Stimulated activated CD8-positive, alpha-beta memory T cell treated with anti-CD3 and anti-CD28 coated beads, Interleukin-7, amount 100 ng/mL, for 48 hours (primary cell): Measurements from ENCODE around the gene TNFRSF14.

Source experiments
- DNase-seq, 2 donors: peaks; one replicate each; pipeline ENCODE4 v3.0.0-alpha.2; 2020; ENCODE audit warnings: low read depth in 1 of 2; ENCODE audit errors: extremely low read depth in 1 of 2

TNFRSF14 gene

DNA sequence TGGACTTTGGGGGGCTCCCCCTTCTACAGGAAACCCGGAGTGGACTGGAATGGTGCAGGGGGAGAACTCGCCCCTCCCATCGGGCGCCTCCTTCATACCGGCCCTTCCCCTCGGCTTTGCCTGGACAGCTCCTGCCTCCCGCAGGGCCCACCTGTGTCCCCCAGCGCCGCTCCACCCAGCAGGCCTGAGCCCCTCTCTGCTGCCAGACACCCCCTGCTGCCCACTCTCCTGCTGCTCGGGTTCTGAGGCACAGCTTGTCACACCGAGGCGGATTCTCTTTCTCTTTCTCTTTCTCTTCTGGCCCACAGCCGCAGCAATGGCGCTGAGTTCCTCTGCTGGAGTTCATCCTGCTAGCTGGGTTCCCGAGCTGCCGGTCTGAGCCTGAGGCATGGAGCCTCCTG is at the start of gene TNFRSF14:
TNFRSF14 (plus strand) TSS at position 95 of the 401 bp plus-strand sequence; CDS start at position 389, 294 bp downstream.
- peak in 1 of 2 donors; percentile 57 for DNase-seq

GRCh38 chr1:2506901-2507565 is 49.1 kb upstream of the TNFRSF14 start:
- DNase-seq: no peak

DNA sequence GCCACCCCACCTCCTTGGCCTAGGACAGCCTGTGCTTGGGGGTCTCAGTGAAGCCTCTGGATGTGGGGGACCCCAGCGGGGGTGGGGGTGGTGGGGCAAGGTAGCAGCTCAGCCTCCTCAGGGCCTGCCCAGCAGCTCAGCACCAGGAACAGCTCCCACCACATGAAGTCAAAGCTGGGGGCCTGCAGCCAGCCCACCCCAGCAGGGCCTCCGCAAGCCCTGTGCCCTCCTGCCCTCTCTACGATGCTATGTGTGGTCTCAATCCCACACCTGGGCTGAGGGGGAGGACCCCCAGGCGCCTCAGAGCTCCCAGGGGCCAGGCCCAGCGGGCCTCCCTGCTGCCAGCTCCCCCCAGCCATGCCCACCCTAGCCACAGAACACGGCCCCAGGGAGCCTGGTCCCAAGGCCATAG is 48.4 kb upstream of the TNFRSF14 start:
- DNase-seq: no peak

DNA sequence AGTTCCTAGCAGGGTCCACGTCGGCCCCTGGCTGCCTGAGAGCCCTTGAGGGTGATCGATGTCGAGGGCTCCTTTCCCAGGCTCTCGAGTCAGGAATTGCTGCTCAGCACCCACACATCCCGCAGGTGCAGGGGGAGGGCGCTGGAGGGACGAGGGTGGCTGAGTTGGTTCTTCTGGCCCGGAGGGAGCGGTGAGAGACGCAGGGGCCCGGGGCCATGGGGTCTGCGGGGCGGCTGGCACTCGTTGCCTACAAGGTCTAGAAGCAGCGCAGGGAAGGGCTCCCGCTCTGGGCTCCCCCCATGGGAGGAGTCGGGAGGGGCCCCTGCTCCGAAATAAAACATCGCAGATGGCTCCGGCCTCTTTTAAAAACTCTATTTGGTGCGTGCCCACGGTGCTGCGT is 48.0 kb upstream of the TNFRSF14 start:
- DNase-seq: no peak

- no peak for DNase-seq
Observed at GRCh38 chr1:2508751-2509150, 47.4 kb upstream of the TNFRSF14 start.

DNA sequence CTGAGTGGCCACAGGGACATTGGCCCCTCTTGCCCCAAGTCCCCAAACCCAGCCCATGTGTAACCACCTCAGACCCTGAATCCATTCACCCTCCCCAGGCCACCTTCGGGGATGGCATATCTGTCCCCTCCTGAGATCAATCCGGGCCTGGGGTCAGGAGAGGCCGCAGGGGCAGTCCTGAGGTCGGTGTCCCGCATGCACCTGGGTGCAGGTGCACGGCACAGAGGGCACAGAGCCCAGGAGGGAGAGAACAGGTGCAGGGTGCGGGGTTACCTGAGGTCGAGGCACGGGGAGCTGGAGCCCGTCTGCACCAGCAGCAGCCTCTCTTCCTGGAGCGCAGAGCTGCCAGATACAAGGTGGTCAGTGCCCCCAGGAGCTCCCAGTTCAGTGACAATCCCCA is 46.6 kb upstream of the TNFRSF14 start:
- no peak for DNase-seq

DNA sequence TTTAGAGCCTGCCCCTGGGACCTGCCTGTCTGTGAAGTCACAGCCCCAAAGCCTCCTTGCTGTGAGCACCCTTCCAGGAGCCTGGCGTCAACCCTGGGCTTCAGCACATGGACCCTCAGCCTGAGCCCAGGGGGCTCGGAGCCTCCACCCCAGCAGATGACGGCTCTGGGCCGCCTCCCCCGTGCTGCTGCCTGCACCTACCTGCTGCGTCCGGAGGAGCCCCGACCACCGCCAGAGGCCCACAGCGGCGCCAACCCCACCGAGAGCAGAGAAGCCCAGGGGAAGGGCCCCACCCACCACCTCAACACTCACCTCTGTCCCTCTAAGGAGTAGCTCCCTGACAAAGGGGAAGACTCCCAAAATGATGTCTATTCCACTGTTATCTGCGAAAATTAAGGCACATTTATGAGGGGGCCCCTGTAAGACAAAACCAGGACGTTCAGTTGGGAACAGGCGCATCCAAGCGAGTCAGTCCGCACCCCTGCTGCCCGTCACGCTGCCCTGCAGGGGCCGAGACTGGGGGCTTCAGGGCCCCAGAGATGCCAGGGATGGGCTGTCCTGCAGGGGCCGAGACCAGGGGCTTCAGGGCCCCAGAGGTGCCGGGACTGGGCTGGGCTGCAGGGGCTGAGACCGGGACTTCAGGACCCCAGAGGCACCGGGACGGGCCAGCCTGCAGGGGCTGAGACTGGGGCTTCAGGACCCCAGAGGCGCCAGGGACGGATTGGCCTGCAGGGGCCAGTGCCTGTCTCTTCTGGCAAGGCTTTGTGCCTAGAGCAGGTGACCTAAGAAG is 45.6 kb upstream of the TNFRSF14 start:
- no peak for DNase-seq

GRCh38 chr1:2512862-2513421 is 43.2 kb upstream of the TNFRSF14 start:
- DNase-seq: no peak

- DNase-seq: no peak
Observed at GRCh38 chr1:2513939-2514652, 42.1 kb upstream of the TNFRSF14 start.

DNA sequence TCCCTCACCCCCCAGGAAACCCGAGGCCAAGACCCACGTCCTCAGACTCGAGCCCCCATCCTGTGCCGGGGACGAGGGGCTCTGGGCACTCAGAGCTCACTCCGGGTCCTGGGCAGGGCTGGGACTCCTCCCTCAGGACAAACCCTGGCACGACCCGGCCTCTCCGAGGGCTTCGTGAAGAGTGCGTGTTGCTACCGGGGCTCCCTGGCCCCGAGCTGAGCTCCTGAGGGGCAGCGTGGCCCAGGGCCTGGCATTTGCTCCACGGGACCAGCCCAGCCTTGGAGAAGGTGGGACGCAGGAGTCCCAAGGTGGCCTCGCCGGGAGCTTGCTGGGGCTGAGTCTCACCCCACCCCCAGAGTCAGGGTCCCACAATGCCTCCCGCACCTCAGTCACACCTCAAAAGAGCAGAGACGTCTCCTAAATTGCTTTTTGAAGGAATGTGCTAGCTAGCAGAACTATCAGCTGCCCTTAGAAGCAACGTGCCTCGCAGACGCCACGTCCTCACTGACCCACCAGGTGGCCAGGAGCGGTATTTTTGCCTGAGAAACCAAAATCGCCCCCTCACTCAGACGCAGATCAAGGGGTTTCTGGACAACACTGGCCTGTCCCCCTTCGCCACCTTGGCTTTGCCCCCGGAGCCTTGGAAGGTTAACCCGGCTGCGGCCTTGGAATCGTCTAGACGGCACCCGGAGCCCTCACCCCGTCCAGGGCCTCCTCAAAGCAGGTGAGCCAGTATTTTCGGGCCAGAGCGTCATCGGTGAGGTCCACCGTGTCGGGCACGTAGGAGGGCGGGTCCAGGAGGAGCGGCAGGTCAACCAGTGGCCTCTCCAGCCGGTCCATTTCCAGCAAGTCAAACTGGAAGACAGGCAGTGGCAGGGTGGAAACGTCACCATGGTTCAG is 41.1 kb upstream of the TNFRSF14 start:
- no peak for DNase-seq

- DNase-seq: no peak
Observed at GRCh38 chr1:2515763-2516080, 40.4 kb upstream of the TNFRSF14 start.

GRCh38 chr1:2516124-2516523 is 40.0 kb upstream of the TNFRSF14 start:
- no peak for DNase-seq

DNA sequence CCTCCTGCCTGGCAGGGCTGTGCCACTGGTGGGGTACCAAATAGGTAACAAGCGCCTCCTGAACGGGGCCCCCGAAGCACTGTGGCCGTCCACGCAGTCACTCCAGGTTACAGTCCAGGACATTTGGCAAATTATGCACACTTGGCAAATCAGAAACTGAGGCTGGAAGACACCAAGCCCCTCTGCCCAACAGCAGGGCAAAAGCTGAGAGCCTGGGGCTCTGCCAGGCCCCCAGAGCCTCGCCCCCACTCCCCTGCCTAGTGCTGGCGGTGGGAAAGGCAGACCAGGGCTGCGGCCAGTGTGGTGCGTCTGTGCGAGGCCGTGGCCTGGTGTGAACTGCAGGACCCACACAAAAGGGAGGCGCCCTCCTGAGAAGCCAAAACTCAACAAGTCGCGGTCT is 39.2 kb upstream of the TNFRSF14 start:
- no peak for DNase-seq

DNA sequence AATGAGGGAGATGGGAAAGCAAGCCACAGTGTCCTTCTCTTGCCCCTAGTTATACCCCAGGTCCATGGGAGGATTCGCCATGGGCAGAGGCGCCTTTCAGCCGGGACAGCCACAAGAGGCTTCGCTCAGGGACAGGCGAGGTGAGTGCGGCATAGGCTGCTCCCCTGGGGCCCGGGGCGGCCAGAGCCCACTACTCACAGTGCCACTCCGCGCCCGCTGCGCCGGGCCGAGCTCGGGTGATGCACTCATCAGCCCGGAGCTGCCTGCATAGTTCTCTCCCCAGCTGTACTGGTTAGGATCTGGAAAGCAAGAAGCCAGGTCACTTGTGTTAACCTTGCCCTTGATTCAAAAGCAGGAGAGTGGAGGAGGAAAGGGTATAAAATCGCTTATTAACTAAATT is 38.2 kb upstream of the TNFRSF14 start:
- no peak for DNase-seq

GRCh38 chr1:2518528-2518927 is 37.6 kb upstream of the TNFRSF14 start:
- DNase-seq: no peak

- no peak for DNase-seq
Observed at GRCh38 chr1:2519029-2519685, 37.0 kb upstream of the TNFRSF14 start.

DNA sequence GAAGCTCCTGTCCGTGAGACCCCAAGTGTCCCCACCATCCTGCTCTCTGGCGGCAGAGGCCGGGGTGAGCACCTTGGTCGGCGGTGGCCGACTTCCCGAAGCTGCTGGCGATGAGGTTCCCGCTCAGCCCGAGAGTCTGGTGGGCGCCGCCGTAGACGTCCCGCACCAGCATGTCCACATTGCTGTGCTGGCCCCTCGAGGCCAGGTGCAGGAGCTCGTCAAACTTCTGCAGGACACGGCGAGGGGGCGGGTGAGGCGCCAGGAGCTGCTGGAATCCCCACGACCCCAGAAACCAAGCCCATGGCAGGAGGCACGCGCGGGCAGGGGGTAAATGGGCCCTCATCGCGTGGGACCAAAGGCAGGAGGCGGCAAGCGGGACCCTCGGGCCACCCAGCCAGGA is 36.4 kb upstream of the TNFRSF14 start:
- no peak for DNase-seq

DNA sequence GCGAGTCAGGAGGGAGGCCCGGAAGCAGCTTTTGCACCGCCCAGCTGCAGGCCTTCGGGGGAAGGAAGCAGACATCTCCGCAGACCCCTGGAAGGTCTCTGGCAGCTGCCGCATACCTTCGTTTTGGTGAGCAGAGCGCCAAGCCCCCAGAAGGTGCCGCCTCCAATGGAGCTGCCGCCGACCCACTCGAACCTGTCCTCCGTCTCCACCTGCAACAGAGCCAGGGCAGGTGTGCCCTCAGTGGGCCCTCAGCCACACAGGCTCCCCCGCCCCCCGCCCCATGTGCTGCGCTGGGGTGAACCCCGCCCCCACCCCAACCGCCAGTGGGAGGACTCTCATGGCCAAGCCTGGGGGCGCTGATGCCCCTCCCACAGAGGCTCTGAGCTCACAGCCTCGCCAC is 36.0 kb upstream of the TNFRSF14 start:
- DNase-seq: no peak

DNA sequence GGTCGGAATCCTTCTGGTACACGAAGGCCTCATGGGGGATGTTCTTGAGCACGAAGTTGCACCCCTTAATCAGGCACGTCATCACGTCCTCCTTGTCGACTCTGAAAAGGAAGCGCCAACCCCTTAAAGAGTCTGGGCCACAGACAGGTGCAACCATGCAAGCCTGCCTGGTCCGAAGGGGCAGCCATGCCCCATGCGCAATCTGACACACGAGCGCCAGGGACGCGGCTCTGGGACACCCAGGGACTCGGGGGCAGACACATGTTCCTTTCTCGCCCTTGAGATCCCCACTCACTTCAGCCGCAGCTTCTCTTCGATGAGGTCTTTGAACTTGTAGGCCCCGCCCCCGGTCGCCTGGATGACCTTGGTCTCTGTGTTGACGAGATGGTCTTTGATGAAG is 35.4 kb upstream of the TNFRSF14 start:
- DNase-seq: no peak

GRCh38 chr1:2522230-2522629 is 33.9 kb upstream of the TNFRSF14 start:
- DNase-seq: no peak
